ENCODE results near the gene ICAM5. TPM values are rescaled to one million over a fixed set of nuclear protein-coding genes. Genes with fewer than 3 reads are reported as not detected.
A peak's percentile ranks its signal among the peaks of the same experiment; 100 is the strongest.

The ICAM5 gene
- total RNA-seq, 1 donor from 2014 or later = 0.67 TPM

- DNase-seq (ENCODE audit: low spot score) = peak; percentile 94
- intact Hi-C loops (cut with DNase I) = no loop called here
Observed at GRCh38 chr19:10315335-10316214, 25.8 kb downstream of the ICAM5 start, which contains the start of gene FDX2. Gene FDX2 (minus strand): TSS chr19:10316015. CDS start chr19:10315996, 19 bp downstream.

- intact Hi-C loops (cut with DNase I) = no loop called here
- DNase-seq (ENCODE audit: low spot score) = no peak
Observed at GRCh38 chr19:10316229-10317044, 26.7 kb downstream of the ICAM5 start.

GRCh38 chr19:10317045-10317856 lies 27.5 kb downstream of the ICAM5 start:
- DNase-seq (ENCODE audit: low spot score) = no peak
- intact Hi-C loops (cut with DNase I) = no loop called here

GRCh38 chr19:10317857-10318462 lies 28.2 kb downstream of the ICAM5 start:
- DNase-seq (ENCODE audit: low spot score) = no peak
- intact Hi-C loops (cut with DNase I) = no loop called here

- intact Hi-C loops (cut with DNase I) = no loop called here
- DNase-seq (ENCODE audit: low spot score) = no peak
Observed at GRCh38 chr19:10318807-10319682, 29.3 kb downstream of the ICAM5 start.

- intact Hi-C loops (cut with DNase I) = no loop called here
- DNase-seq (ENCODE audit: low spot score) = no peak
Observed at GRCh38 chr19:10320602-10321416, 31.1 kb downstream of the ICAM5 start.

- intact Hi-C loops (cut with DNase I) = no loop called here
- no peak for DNase-seq (ENCODE audit: low spot score)
Observed at GRCh38 chr19:10321417-10321797, 31.7 kb downstream of the ICAM5 start.

GRCh38 chr19:10321874-10322835 lies 32.4 kb downstream of the ICAM5 start:
- intact Hi-C loops (cut with DNase I) = no loop called here
- no peak for DNase-seq (ENCODE audit: low spot score)

- intact Hi-C loops (cut with DNase I) = no loop called here
- no peak for DNase-seq (ENCODE audit: low spot score)
Observed at GRCh38 chr19:10325732-10326131, 36.0 kb downstream of the ICAM5 start.

GRCh38 chr19:10327793-10328192 lies 38.0 kb downstream of the ICAM5 start:
- intact Hi-C loops (cut with DNase I) = no loop called here
- no peak for DNase-seq (ENCODE audit: low spot score)

GRCh38 chr19:10328558-10329429 lies 39.0 kb downstream of the ICAM5 start:
- DNase-seq (ENCODE audit: low spot score) = no peak
- intact Hi-C loops (cut with DNase I) = no loop called here

GRCh38 chr19:10329555-10329954 lies 39.8 kb downstream of the ICAM5 start:
- intact Hi-C loops (cut with DNase I) = no loop called here
- DNase-seq (ENCODE audit: low spot score) = no peak

- intact Hi-C loops (cut with DNase I) = loop anchor here (2.0 to 5.0 kb wide), 2 partner anchors 60 to 70 kb away; partner anchors contain the start of genes CDC37 and ICAM1
- no peak for DNase-seq (ENCODE audit: low spot score)
Observed at GRCh38 chr19:10332158-10332964, 42.6 kb downstream of the ICAM5 start.

- peak; percentile 100 for DNase-seq (ENCODE audit: low spot score)
- intact Hi-C loops (cut with DNase I) = loop anchor here (2.0 to 5.0 kb wide), 2 partner anchors 61 to 70 kb away; partner anchors contain the start of genes CDC37 and ICAM1
Observed at GRCh38 chr19:10332965-10333757, 43.4 kb downstream of the ICAM5 start, which contains the start of gene RAVER1. Gene RAVER1 (minus strand): TSS chr19:10333529. CDS start chr19:10333507, 22 bp downstream.
